T1000 (cell line): Measurements from ENCODE around the gene GMDS.
"Not testable (repeated sequence)": the region's sequence is repeated elsewhere in the genome, so short reads cannot be mapped to it uniquely, and the experiment has no call there.

Experiments used
- DNase-seq: peaks from one replicate; lab custom pipeline; 2025; ENCODE audit warnings: mixed read lengths; lab: John Stamatoyannopoulos, UW

Gene GMDS

DNA sequence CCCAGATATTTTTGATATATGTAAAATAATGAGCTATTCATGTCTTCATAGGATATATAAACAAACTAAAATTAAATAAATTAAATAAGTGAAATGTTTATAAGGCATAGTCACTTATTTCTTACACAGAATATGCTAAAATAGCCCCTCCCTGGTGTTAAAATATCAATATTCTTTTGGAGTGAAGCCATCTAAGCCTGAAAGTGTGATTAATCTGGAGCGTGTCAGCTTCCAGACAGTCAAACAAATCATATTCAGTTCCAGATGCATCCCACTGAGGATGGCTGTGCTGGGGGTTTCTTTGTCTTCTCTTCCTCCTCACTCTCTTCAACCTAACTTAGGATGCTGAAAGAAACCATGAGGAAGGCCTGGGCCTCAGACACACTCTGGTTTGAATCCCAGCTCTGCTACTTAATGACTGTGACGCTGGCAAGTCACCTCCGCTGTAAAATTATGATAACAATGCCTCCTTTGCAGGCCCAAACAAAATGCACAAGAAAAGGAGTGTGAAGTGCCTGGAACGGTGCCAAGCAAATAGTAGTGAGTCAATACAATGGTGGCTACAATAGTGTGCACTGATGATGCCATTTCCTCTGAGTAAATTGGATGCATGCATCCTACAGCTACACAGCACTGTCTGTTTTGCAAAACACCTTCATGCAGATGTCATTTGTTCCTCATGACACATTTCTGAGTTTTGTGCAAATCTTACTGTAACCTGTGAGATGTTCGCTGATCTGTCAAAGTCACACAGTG, 474.3 kb downstream of the GMDS start:
- no peak for DNase-seq

DNA sequence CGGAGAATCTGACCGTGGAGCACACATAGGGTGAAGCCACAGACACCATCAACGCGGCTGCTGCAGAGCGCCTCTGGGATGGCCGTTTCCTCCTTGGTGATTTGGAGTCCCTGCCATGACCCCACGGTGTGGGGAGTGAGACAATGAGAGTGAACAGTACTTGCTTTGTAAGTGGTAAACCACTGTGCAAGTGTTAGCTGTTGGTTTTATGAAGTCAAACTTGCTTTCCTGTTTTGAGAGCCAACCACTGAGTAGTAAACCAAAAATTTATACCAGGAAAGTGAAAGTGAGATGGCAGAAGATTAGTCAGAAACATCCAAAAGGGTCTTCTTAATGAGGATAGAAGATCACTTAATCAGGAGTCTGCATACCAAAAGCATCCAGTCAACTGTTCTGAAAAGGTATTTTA, 475.0 kb downstream of the GMDS start:
- no peak for DNase-seq

DNA sequence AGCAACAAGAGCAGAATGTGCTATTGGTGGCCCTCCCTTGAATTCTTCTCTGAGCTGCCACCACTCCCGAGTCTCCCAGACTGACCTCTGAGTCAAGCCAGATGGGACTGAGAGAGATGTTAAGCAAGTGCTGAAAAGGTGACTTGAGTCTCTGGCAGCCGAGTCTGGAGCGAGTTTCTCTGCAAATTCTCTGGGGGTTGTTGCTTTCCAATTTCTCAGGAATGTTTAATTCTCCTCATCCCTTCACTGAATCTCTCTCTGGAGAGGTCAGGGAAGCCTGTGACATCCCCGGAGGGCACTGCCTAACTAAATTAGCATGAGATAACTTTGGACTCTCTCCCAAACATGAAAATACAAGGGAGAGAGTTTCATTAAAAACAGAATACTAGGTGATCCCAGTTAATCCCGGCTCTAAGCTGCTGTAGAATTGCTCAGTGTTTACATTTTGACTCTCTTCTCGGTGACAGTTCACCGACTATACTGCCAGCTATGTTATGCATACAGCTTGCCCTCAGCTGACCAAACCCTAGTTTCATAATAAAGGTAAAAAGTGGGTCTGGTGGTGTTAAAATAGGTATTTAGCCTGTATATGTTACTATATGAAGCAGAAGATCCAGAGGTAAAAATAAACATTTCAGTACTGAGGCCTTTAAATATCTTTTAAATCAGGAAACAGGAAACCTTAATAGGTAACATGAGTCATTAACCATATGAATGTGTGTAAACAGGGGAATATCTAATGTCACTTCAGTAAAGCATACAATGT, 477.7 kb downstream of the GMDS start:
- no peak for DNase-seq

DNA sequence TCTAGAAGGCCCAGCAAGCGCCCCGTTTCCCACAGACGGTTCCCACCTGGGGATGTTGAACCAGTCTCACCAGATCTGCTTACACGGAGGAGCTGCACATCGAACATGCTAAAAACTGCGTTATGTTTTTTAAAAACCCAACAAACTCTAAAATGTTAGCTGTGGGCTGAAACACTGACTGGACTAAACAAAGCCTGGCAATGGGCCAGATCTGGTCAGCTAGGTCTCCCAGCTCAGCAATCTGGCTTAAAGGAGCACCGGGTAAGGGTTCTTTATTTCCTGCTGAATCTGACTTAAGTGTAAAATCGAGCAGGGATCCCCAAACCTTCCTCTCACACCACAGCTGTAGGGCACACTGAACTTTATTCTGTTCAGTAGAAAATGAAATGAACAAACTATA, 478.8 kb downstream of the GMDS start:
- no peak for DNase-seq

- no peak for DNase-seq
Measured at GRCh38 chr6:1765160-1765903, 480.1 kb downstream of the GMDS start.

DNA sequence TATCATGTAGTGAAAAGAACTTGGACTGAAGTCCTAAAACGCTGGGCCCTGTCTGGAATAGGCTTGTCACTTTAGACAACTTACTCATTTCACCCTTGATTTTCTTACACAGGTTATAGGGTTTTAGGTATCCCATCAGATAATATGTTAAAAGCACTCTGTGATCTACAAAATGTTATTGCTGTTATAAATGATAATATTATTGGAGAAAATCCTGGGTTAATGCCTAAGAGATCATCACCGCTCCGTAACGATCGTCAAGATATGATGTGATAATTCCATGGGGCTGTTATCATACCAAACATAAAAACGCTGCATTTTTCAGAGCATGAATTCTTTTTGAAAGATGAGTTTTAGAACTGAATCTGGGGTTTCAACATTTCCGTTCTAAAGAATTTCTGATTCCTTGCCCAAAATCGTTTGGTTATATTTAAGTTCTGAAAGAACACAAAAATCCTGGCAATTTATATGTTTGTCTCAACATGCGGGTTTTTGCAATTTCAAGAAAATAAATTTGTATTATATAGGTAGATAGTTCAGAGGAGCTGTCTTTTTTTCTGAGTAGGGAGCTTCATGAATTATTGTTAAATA, 480.9 kb downstream of the GMDS start:
- DNase-seq: no peak

DNA sequence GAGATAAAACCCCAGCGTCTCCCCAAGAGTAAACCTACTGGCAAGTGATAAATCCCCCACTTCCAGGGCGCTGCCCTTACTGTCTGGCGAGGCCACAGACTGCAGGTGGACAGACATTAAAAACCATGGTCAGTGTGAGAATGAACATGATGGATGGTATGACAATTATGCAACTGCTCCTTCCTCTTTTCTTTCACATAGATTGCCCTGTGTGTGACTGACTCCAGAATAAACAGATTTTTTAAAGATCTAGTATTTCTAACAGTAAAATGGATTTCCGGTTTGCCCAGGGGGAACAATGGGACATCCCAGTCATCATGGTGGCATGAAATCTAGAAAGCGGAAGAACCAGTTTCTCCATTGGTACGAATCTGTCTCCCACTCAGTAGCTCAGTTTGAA, 482.0 kb downstream of the GMDS start:
- no peak for DNase-seq

DNA sequence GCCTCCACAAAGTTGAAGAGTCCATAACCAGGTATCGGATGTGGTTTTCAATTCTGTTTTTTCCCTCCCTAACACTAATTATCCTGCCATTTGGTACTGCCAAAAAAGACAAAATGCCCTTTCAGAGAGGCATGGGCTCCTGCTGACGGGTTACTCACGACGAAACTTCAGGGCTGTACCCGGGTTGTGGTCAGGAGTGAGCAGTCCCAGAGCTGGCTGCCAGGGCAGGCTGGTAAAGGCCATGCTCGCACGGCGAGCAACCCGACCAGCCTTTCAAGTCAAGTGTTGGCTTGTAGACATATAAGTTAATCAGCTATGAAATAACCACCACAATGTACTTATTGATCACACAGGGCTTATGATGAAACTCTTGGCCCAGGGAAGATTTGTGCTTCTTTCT, 483.2 kb downstream of the GMDS start:
- DNase-seq: no peak

GRCh38 chr6:1761477-1761877, 483.9 kb downstream of the GMDS start:
- DNase-seq: no peak

DNA sequence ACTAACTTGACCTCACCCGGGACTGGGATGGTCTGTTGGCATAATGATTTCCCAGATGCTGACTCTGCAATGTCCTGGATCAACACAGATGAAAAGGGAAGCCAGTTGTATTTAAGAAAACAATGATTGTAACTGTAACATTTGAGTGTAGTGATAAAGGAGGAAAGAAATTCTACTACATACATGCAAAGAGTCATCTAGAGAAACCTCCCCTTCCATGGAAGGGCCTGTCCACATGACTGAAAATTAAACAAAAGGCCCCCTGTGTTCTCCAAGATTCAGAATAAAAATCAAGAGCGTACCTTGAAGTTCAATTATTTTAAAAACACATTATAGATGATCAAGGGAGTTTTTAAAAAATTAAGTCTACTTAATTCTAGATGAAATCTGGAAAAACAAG, 484.5 kb downstream of the GMDS start:
- DNase-seq: no peak

GRCh38 chr6:1759870-1760269, 485.5 kb downstream of the GMDS start:
- DNase-seq: no peak

GRCh38 chr6:1758076-1758679, 487.2 kb downstream of the GMDS start:
- DNase-seq: no peak

- no peak for DNase-seq
Measured at GRCh38 chr6:1757131-1757530, 488.3 kb downstream of the GMDS start.

GRCh38 chr6:1756472-1757129, 488.8 kb downstream of the GMDS start:
- DNase-seq: no peak

- DNase-seq: not testable (repeated sequence)
Measured at GRCh38 chr6:1751063-1751462, 494.3 kb downstream of the GMDS start.

- no peak for DNase-seq
Measured at GRCh38 chr6:1749041-1749440, 496.4 kb downstream of the GMDS start.

DNA sequence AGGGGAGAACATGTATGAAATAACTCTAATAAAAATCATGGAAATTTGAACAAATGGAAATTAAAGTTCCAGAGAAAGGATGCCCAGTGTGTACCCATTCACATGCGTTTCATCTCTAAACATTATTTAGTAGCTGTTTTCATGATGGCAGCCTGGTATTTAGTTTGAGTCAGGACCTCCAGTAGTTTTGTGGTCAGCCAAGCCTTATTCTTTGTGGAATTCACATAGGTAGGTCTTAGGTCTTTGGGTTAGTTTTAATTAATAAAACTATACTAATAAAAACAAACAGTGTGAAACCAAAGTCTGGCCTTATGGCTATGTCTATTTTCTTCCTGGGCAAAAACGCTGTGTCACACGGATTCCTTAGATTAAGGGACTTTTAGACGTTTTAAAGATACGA, 497.9 kb downstream of the GMDS start:
- no peak for DNase-seq

- DNase-seq: no peak
Measured at GRCh38 chr6:1747003-1747402, 498.4 kb downstream of the GMDS start.

- DNase-seq: no peak
Measured at GRCh38 chr6:1745814-1746213, 499.6 kb downstream of the GMDS start.

DNA sequence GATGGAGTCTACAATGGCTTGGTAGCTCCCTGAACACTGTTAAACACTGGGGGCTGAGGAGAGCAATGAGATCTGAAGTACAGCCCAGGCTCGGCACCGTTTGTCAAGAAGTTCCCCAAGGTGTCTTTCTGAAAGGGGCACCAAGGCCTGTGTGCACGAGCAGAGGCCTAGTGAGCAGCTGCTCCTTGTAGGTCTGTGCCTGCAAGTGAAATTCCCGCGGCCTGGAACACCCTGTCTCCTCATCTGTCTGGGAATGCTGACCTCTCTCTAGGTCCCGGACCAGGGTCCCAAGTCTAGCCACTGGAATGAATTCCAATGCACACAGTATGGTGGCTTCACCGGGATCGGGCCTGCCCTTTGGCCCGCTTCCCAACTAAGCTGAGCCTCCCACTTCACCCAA, 500.9 kb downstream of the GMDS start:
- DNase-seq: no peak

DNA sequence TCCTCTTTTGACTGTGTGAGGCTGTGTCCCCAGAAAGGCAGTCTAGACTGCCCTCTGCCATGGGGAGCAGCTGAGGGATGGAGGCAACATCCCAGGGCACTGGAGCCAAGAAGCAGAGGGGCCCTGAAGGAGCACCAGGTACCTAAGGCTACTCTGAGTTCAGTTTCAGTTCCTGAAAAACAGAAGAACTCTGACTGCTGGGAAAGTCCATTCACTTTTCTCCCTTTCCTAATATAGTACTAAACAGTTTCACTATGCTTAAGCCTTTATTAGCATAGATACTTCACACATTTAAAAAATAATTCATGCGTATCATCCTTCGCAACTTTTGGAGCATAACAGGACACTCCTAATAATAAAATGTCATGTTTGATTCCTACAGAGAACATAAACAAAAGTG, 505.7 kb downstream of the GMDS start:
- DNase-seq: no peak

- no peak for DNase-seq
Measured at GRCh38 chr6:1739220-1739619, 506.2 kb downstream of the GMDS start.
